ENCODE measurements around the gene HS1BP3. TPM values are rescaled to one million over a fixed set of nuclear protein-coding genes. Genes with fewer than 3 reads are reported as not detected.

Gene HS1BP3
- polyA plus RNA-seq, 1 experiment: 14.2 TPM

- TF ChIP-seq, protein P1, sequence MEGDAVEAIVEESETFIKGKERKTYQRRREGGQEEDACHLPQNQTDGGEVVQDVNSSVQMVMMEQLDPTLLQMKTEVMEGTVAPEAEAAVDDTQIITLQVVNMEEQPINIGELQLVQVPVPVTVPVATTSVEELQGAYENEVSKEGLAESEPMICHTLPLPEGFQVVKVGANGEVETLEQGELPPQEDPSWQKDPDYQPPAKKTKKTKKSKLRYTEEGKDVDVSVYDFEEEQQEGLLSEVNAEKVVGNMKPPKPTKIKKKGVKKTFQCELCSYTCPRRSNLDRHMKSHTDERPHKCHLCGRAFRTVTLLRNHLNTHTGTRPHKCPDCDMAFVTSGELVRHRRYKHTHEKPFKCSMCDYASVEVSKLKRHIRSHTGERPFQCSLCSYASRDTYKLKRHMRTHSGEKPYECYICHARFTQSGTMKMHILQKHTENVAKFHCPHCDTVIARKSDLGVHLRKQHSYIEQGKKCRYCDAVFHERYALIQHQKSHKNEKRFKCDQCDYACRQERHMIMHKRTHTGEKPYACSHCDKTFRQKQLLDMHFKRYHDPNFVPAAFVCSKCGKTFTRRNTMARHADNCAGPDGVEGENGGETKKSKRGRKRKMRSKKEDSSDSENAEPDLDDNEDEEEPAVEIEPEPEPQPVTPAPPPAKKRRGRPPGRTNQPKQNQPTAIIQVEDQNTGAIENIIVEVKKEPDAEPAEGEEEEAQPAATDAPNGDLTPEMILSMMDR (IDR thresholded peaks at IDR 0.05; ENCODE audit: low read depth, low read length): no peak
- no peaks in the 10 kb centered on the region for H3K27me3 ChIP-seq (ENCODE audit: control insufficient read depth, insufficient read depth, low read length)
- CTCF ChIA-PET: interaction anchor here (0.5 to 1.5 kb wide), 4 partner anchors 9 to 32 kb away, joined by 3 to 8 read pairs (median 4); no protein-coding TSS in a partner anchor
- H3K27ac ChIP-seq (ENCODE audit: low read depth, low read length): no peak overlapping the region
- DNase-seq (ENCODE audit: low read depth, low spot score): no peak
- POLR2A ChIA-PET: no interaction called here
- no peak overlapping the region for H3K4me3 ChIP-seq (ENCODE audit: low read depth, low read length)
- H3K9me3 ChIP-seq (ENCODE audit: control insufficient read depth, insufficient read depth, low read length): no peaks in the 10 kb centered on the region
Observed at GRCh38 chr2:20693317-20693716, 42.4 kb upstream of the HS1BP3 start.

GRCh38 chr2:20692081-20692480 is 41.2 kb upstream of the HS1BP3 start:
- Histone ChIP-seq H3K27ac (ENCODE audit: low read depth, low read length) (no peak overlapping the region), H3K9me3 (ENCODE audit: control insufficient read depth, insufficient read depth, low read length) (no peaks in the 10 kb centered on the region), H3K27me3 (ENCODE audit: control insufficient read depth, insufficient read depth, low read length) (no peaks in the 10 kb centered on the region), H3K4me3 (ENCODE audit: low read depth, low read length) (no peak overlapping the region)
- ChIA-PET CTCF (interaction anchor here (0.7 to 2.1 kb wide), 3 partner anchors 31 to 271 kb away, joined by 3 to 8 read pairs (median 8); no protein-coding TSS in a partner anchor), POLR2A (no interaction called here)
- DNase-seq (ENCODE audit: low read depth, low spot score): no peak
- TF ChIP-seq, protein P1 (IDR thresholded peaks at IDR 0.05; ENCODE audit: low read depth, low read length): no peak

GRCh38 chr2:20691076-20691734 is 40.3 kb upstream of the HS1BP3 start:
- Histone ChIP-seq H3K27me3 (ENCODE audit: control insufficient read depth, insufficient read depth, low read length) (no peaks in the 10 kb centered on the region), H3K9me3 (ENCODE audit: control insufficient read depth, insufficient read depth, low read length) (no peaks in the 10 kb centered on the region), H3K27ac (ENCODE audit: low read depth, low read length) (no peak overlapping the region), H3K4me3 (ENCODE audit: low read depth, low read length) (no peak overlapping the region)
- CTCF ChIA-PET: interaction anchor here (0.8 to 2.1 kb wide), 3 partner anchors 16 to 272 kb away, joined by 3 to 8 read pairs (median 6); no protein-coding TSS in a partner anchor
- POLR2A ChIA-PET: no interaction called here
- TF ChIP-seq, protein P1 (IDR thresholded peaks at IDR 0.05; ENCODE audit: low read depth, low read length): no peak
- no peak for DNase-seq (ENCODE audit: low read depth, low spot score)

GRCh38 chr2:20689428-20690264 is 38.7 kb upstream of the HS1BP3 start:
- Histone ChIP-seq H3K27me3 (ENCODE audit: control insufficient read depth, insufficient read depth, low read length) (no peaks in the 10 kb centered on the region), H3K4me3 (ENCODE audit: low read depth, low read length) (no peak overlapping the region), H3K9me3 (ENCODE audit: control insufficient read depth, insufficient read depth, low read length) (no peaks in the 10 kb centered on the region), H3K27ac (ENCODE audit: low read depth, low read length) (no peak overlapping the region)
- CTCF ChIA-PET: no interaction called here
- TF ChIP-seq, protein P1 (IDR thresholded peaks at IDR 0.05; ENCODE audit: low read depth, low read length): no peak
- POLR2A ChIA-PET: no interaction called here
- no peak for DNase-seq (ENCODE audit: low read depth, low spot score)
